GM12874 (cell line): ENCODE results near the gene RCAN2.

Source experiments
- TF ChIP-seq, protein P1 (sequence below): IDR thresholded peaks from 2 replicates; pipeline ENCODE4 v1.5.1; 2011; ENCODE audit warnings: low read depth, mild to moderate bottlenecking, control low read depth, low read length, moderate library complexity; ENCODE audit not compliant: insufficient read depth

RCAN2 gene

DNA sequence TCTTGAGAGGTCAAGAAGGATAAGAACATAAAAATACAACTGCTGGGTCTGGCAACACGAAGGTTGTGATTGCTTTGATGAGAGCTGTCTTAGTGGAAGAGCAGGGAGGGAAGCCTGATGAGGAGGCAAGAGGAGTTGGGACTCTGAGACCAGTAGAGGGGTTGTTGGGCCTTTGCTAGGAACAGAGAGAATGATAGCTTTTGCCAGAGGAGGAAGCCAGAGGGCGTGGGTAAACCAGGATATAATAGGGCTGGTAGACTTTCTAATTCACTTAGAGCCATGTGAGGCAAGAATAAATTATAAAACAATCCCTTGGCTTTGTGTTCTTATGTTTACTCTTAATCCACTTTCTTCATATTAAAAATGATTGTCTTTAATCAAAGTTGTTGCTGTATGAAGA lies 78.6 kb downstream of the RCAN2 start:
- TF ChIP-seq, protein P1, sequence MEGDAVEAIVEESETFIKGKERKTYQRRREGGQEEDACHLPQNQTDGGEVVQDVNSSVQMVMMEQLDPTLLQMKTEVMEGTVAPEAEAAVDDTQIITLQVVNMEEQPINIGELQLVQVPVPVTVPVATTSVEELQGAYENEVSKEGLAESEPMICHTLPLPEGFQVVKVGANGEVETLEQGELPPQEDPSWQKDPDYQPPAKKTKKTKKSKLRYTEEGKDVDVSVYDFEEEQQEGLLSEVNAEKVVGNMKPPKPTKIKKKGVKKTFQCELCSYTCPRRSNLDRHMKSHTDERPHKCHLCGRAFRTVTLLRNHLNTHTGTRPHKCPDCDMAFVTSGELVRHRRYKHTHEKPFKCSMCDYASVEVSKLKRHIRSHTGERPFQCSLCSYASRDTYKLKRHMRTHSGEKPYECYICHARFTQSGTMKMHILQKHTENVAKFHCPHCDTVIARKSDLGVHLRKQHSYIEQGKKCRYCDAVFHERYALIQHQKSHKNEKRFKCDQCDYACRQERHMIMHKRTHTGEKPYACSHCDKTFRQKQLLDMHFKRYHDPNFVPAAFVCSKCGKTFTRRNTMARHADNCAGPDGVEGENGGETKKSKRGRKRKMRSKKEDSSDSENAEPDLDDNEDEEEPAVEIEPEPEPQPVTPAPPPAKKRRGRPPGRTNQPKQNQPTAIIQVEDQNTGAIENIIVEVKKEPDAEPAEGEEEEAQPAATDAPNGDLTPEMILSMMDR = no peak

DNA sequence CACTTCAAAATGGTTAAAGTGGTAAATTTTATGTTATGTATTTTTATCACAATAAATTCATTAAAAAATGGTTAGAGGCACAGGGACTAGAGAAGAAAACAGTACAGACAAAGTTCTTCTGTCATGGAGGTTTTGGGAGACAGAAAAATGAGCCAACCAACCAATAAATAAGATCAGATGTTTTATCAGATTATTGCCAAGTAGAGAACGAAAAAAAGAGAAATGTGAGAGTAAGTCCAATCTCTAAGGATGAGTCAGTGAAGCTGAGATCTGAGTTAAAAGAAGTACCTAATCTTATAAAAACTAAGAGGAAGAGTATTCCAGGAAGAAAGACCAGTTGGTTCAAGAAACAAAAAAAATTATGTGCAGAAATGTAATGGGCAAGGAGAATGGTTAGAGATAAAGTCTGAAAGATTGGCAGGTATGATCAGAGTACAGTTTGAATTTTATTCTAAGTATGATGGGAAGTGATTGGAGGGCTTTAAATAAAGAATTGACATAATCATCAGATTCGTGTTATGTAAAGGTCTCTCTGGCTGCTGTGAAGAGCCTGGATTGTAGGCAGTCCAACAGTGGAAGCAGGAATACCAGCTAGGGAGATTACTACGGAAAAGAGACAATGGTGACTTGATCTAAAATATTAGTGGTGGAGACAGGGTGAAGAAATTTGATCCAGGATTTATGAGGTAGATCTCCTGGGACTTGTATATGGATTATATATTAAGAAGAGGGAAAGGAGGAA lies 79.6 kb downstream of the RCAN2 start:
- TF ChIP-seq, protein P1 = no peak

DNA sequence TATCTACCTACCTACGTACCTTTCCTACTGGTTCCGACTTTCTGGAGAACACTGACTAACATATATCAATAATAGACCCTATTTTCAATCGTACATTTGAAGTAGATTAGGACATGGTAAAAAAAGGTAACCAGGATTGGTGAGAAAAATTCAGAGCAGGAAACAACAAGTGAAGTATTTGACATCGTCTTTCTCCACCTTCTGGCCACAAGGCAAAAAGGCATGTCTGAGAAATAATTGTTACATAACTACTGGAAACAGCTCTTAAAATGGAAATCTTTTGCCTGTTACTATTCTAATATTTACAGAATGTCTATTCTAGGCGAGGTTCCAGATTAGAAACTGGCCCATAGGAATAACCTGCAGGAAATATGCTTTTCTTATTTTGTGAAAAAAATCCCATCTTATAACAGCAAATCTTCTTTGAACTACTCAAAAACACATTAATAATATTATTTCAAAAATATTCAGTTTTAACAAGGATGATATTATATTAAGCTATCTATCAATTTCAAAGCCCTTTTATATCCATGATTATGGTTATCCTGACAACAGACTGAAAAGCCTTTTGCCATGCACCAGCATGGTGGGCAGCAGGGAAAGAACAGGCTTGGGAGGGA lies 80.8 kb downstream of the RCAN2 start:
- TF ChIP-seq, protein P1 = peak; percentile 67

DNA sequence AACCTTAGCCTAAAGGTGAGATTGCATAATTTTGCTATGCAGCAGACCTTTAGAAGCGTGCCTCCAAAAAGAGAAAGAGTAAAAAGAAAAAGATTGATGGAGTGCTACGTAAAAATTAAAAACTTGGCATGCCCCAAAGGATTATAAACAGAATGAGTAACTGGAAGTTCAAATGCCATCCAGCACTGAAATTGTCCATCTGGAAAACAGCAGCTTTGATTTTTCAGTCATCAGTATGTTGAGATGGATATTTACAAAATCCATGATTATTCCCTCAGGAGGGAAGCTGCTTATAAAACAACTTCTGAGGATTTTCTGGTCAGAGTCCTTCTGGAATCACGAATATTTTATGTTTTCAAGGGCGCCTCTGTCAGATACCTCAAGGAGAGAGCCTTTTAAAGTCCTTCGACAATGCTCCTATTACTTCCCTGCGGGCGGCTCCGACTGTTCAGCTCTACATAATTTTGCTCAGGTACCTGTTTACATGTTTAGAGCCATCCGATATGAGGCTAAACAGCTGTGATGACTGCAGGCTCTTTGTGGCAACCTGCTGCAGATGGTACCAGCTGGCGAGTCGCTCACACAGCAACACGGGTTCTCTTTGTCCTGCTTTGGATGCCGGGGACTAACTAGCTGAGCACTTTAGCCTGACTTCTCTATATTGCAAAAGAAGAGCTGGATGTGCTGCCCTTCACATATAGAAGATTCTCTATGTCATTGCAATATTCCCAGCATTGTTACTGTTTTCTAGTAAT lies 83.3 kb downstream of the RCAN2 start:
- TF ChIP-seq, protein P1 = no peak

DNA sequence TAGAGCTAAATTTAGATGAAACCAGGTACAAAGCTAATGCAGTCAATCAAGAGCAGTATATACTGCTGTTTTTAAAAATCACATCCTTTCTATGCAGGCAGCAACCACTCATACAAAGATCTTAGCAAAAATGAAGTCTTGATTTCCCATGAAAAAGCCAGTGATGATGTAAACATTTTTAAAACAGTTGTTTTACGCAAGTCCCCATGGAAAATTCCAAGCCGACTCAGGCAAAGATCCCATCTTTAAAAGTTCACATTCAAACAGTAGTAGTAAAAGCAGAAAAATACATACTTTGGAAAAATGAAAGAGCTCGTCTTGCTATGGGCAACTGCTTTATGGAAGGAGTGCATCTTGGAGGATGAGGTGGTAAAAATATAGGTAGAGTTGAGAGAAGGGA lies 84.0 kb downstream of the RCAN2 start:
- TF ChIP-seq, protein P1 = no peak

DNA sequence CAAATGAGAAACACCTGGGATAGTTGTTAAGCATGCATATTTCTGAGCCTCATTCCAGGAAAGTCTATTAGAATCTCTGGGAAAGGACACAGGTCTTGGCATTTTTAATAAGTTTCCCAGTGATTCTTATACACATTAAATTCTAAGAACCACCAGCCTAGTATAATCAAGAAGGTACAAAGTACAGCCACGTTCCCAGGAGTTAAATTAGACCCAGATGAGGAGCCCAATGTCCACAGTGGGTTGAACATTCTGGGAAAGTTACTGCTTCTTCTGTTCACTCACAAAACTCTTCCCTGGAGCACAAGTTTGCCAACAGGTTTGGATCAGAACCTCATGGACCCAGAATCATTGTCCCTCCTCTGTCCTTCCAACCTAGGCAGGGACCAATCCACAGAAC lies 90.4 kb downstream of the RCAN2 start:
- TF ChIP-seq, protein P1 = no peak

DNA sequence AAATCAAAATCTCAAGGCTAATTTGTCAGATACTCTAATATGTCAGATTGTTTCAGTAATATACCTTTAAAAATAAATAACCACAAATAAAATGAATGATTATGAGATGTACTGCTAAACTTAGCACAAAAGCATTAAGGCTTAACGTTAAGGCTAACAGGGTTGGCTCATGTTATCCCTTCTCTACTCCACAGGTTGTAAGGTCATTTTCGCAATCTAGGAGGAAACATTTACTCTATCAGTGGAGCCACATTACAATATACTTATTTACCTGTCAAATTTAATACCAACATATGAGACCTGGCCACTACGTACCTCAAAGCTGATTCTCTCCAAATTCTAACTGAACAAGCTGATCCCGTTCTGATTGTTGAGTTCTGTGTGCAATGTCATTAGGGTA lies 95.7 kb downstream of the RCAN2 start:
- TF ChIP-seq, protein P1 = no peak
